Mesenchymal stem cell (in vitro differentiated cells and primary cell): ENCODE measurements around the gene PTPRD.
A peak's percentile ranks its signal among the peaks of the same experiment; 100 is the strongest.

Experiments used
- DNase-seq: peaks from one replicate; pipeline ENCODE4 v3.0.0-alpha.2; 2013
- H2AFZ ChIP-seq: one replicate; pipeline ENCODE4 v1.6.1; 2013; ENCODE audit warnings: low read depth, mild to moderate bottlenecking, control low read depth, inconsistent platforms, low read length, moderate library complexity
- H2AK5ac ChIP-seq: 2 replicates; pipeline ENCODE4 v1.6.1; 2013; ENCODE audit warnings: low read length, moderate library complexity, mild to moderate bottlenecking, inconsistent platforms; ENCODE audit not compliant: severe bottlenecking
- H2BK120ac ChIP-seq: one replicate; pipeline ENCODE4 v1.6.1; 2013; ENCODE audit warnings: low read depth, mild to moderate bottlenecking, inconsistent platforms, low read length, moderate library complexity
- H2BK12ac ChIP-seq, 2 experiments: one replicate each; pipeline ENCODE4 v1.6.1; 2013; ENCODE audit warnings: inconsistent platforms in 2 of 2, low read length in 2 of 2, mild to moderate bottlenecking in 2 of 2, moderate library complexity in 2 of 2, control low read depth in 1 of 2
- H2BK15ac ChIP-seq: one replicate; pipeline ENCODE4 v1.6.1; 2013; ENCODE audit warnings: mild to moderate bottlenecking, low read depth, inconsistent platforms; ENCODE audit not compliant: poor library complexity, severe bottlenecking
- H2BK5ac ChIP-seq: 2 replicates; pipeline ENCODE4 v1.6.1; 2013; ENCODE audit warnings: low read depth, mild to moderate bottlenecking, low read length, control low read depth, inconsistent platforms; ENCODE audit not compliant: poor library complexity, severe bottlenecking
- H3K14ac ChIP-seq, 2 experiments: one replicate each; pipeline ENCODE4 v1.6.1; 2013; ENCODE audit warnings: inconsistent platforms in 2 of 2, low read length in 2 of 2, control low read depth in 1 of 2, mild to moderate bottlenecking in 1 of 2, moderate library complexity in 1 of 2
- H3K18ac ChIP-seq, 2 experiments: one replicate each; pipeline ENCODE4 v1.6.1; 2013; ENCODE audit warnings: inconsistent platforms in 2 of 2, low read length in 2 of 2, control low read depth in 1 of 2, low read depth in 1 of 2, mild to moderate bottlenecking in 1 of 2
- H3K23ac ChIP-seq, 2 experiments: one replicate each; pipeline ENCODE4 v1.6.1; 2013; ENCODE audit warnings: inconsistent platforms in 2 of 2, low read length in 2 of 2, mild to moderate bottlenecking in 2 of 2, moderate library complexity in 2 of 2, control low read depth in 1 of 2
- H3K27ac ChIP-seq: 2 replicates; pipeline ENCODE4 v1.5.1; 2013; ENCODE audit warnings: mild to moderate bottlenecking, moderate library complexity, low read length, control low read depth, inconsistent platforms; ENCODE audit not compliant: poor library complexity, severe bottlenecking
- H3K27me3 ChIP-seq, 2 experiments: 2 replicates each; pipeline versions ENCODE4 v1.6.1 to v1.7.0; 2013; ENCODE audit warnings: low read length in 2 of 2, mild to moderate bottlenecking in 2 of 2, moderate library complexity in 2 of 2, control low read depth in 1 of 2, inconsistent platforms in 1 of 2; ENCODE audit not compliant: control insufficient read depth in 1 of 2, insufficient read depth in 1 of 2
- H3K36me3 ChIP-seq, 2 experiments: 2 replicates each; pipeline versions ENCODE4 v1.6.1 to v1.7.0; 2013; ENCODE audit warnings: low read length in 2 of 2, control low read depth in 1 of 2, inconsistent platforms in 1 of 2, low read depth in 1 of 2, mild to moderate bottlenecking in 1 of 2; ENCODE audit not compliant: insufficient read depth in 2 of 2, control insufficient read depth in 1 of 2
- H3K4ac ChIP-seq, 2 experiments: one replicate each; pipeline ENCODE4 v1.6.1; 2013; ENCODE audit warnings: inconsistent platforms in 2 of 2, low read length in 2 of 2, mild to moderate bottlenecking in 2 of 2, moderate library complexity in 2 of 2, control low read depth in 1 of 2, low read depth in 1 of 2
- H3K4me1 ChIP-seq: 2 replicates; pipeline ENCODE4 v1.6.1; 2013; ENCODE audit warnings: low read depth, low read length, control low read depth; ENCODE audit not compliant: control insufficient read depth, insufficient read depth
- H3K4me2 ChIP-seq: 2 replicates; pipeline ENCODE4 v1.6.1; 2013; ENCODE audit warnings: low read length, mild to moderate bottlenecking, inconsistent platforms; ENCODE audit not compliant: poor library complexity, severe bottlenecking
- H3K4me3 ChIP-seq, 2 experiments: 2 replicates each; pipeline versions ENCODE4 v1.5.1 to v1.7.0; 2013; ENCODE audit warnings: low read length in 2 of 2, mild to moderate bottlenecking in 2 of 2, control low read depth in 1 of 2, low read depth in 1 of 2; ENCODE audit not compliant: insufficient read depth in 1 of 2
- H3K79me1 ChIP-seq: replicated peaks from 2 replicates; pipeline ENCODE4 v1.6.1; 2013; ENCODE audit warnings: mild to moderate bottlenecking, control low read depth, low read length, inconsistent platforms; ENCODE audit not compliant: poor library complexity, severe bottlenecking
- H3K9ac ChIP-seq: 2 replicates; pipeline ENCODE4 v1.7.0; 2013; ENCODE audit warnings: mild to moderate bottlenecking, low read length, moderate library complexity
- H3K9me3 ChIP-seq: 2 replicates; pipeline ENCODE4 v1.7.0; 2013; ENCODE audit warnings: mild to moderate bottlenecking, low read length; ENCODE audit not compliant: control insufficient read depth
- H4K8ac ChIP-seq: one replicate; pipeline ENCODE4 v1.6.1; 2013; ENCODE audit warnings: inconsistent platforms, mild to moderate bottlenecking, low read length, moderate library complexity
- H4K91ac ChIP-seq: one replicate; pipeline ENCODE4 v1.6.1; 2013; ENCODE audit warnings: mild to moderate bottlenecking, low read length, inconsistent platforms
- WGBS: methylation state at CpG from one replicate; pipeline ENCODE4 v1.1.7; 2013; ENCODE audit warnings: mixed read lengths; 5-methylcytosine and 5-hydroxymethylcytosine counted together

PTPRD gene

GRCh38 chr9:9749591-9749990, 863.2 kb downstream of the PTPRD start:
- Histone ChIP-seq H3K9me3 (no peaks in the 10 kb centered on the region), H3K9ac (no peak overlapping the region), H2BK5ac (no peak overlapping the region), H3K14ac (no peak overlapping the region), H3K36me3 (no peaks in the 10 kb centered on the region), H3K4me1 (peaks cover 3% of the 10 kb centered on the region), H3K18ac (no peak overlapping the region), H2BK120ac (no peak overlapping the region), H4K91ac (no peak overlapping the region), H3K4me3 (no peak overlapping the region), H3K27me3 (no peaks in the 10 kb centered on the region), H3K23ac (no peak overlapping the region), H4K8ac (no peak overlapping the region), H2BK12ac (no peak overlapping the region), H3K27ac (no peak overlapping the region), H3K4me2 (no peak overlapping the region), H2AK5ac (no peak overlapping the region), H2BK15ac (no peak overlapping the region), H3K79me1 (no peaks in the 10 kb centered on the region), H3K4ac (no peak overlapping the region), H2AFZ (no peak overlapping the region)
- no peak for DNase-seq
- no CpG with 5 or more reads among the region's 1 CpG for WGBS

GRCh38 chr9:9747787-9748186, 865.0 kb downstream of the PTPRD start:
- no peak overlapping the region for H3K27ac ChIP-seq
- no peaks in the 10 kb centered on the region for H3K9me3 ChIP-seq
- H3K36me3 ChIP-seq = no peaks in the 10 kb centered on the region
- no peak overlapping the region for H3K14ac ChIP-seq
- peak; percentile 4 for DNase-seq
- H3K79me1 ChIP-seq = no peaks in the 10 kb centered on the region
- H3K4me2 ChIP-seq = no peak overlapping the region
- no peak overlapping the region for H2BK120ac ChIP-seq
- H3K23ac ChIP-seq = no peak overlapping the region
- H3K4me1 ChIP-seq = peaks cover 3% of the 10 kb centered on the region
- H2AFZ ChIP-seq = no peak overlapping the region
- no peak overlapping the region for H3K4ac ChIP-seq
- no peak overlapping the region for H3K9ac ChIP-seq
- no peak overlapping the region for H3K4me3 ChIP-seq
- WGBS = 43% methylated on average over 3 of the region's 4 CpGs
- H3K27me3 ChIP-seq = no peaks in the 10 kb centered on the region
- no peak overlapping the region for H2BK15ac ChIP-seq
- no peak overlapping the region for H4K91ac ChIP-seq
- H2AK5ac ChIP-seq = no peak overlapping the region
- H4K8ac ChIP-seq = no peak overlapping the region
- H3K18ac ChIP-seq = no peak overlapping the region
- H2BK12ac ChIP-seq = no peak overlapping the region
- H2BK5ac ChIP-seq = no peak overlapping the region

GRCh38 chr9:9746826-9747225, 866.0 kb downstream of the PTPRD start:
- Histone ChIP-seq H3K18ac (no peak overlapping the region), H2AK5ac (no peak overlapping the region)
- 48% methylated on average over 1 of the region's 1 CpG for WGBS

GRCh38 chr9:9743822-9744221, 869.0 kb downstream of the PTPRD start:
- Histone ChIP-seq H4K8ac (no peak overlapping the region), H2AK5ac (no peak overlapping the region), H3K9ac (no peak overlapping the region), H2BK15ac (no peak overlapping the region), H4K91ac (no peak overlapping the region), H2AFZ (no peak overlapping the region), H3K79me1 (no peaks in the 10 kb centered on the region), H3K27me3 (no peaks in the 10 kb centered on the region), H3K4me3 (no peak overlapping the region), H2BK5ac (no peak overlapping the region), H3K9me3 (no peaks in the 10 kb centered on the region), H3K4me1 (peaks cover 3% of the 10 kb centered on the region), H3K18ac (no peak overlapping the region), H2BK120ac (no peak overlapping the region), H2BK12ac (no peak overlapping the region), H3K36me3 (no peaks in the 10 kb centered on the region), H3K23ac (no peak overlapping the region), H3K4ac (no peak overlapping the region), H3K4me2 (no peak overlapping the region), H3K14ac (no peak overlapping the region), H3K27ac (no peak overlapping the region)
- no peak for DNase-seq
- WGBS = 94% methylated on average over 6 of the region's 7 CpGs

More at GRCh38 chr9:9746826-9747225, 866.0 kb downstream of the PTPRD start:
- H3K4me1 ChIP-seq = peaks cover 3% of the 10 kb centered on the region
- H3K23ac ChIP-seq = no peak overlapping the region
- no peak overlapping the region for H2BK12ac ChIP-seq
- no peak overlapping the region for H2AFZ ChIP-seq
- no peak overlapping the region for H2BK120ac ChIP-seq
- DNase-seq = no peak
- no peak overlapping the region for H4K91ac ChIP-seq
- H3K27ac ChIP-seq = no peak overlapping the region
- H3K9me3 ChIP-seq = no peaks in the 10 kb centered on the region
- H3K27me3 ChIP-seq = no peaks in the 10 kb centered on the region
- no peak overlapping the region for H3K4me3 ChIP-seq
- H3K4ac ChIP-seq = no peak overlapping the region
- no peak overlapping the region for H3K14ac ChIP-seq
- H2BK5ac ChIP-seq = no peak overlapping the region
- no peaks in the 10 kb centered on the region for H3K36me3 ChIP-seq
- no peak overlapping the region for H3K4me2 ChIP-seq
- H4K8ac ChIP-seq = no peak overlapping the region
- H3K9ac ChIP-seq = no peak overlapping the region
- no peak overlapping the region for H2BK15ac ChIP-seq
- no peaks in the 10 kb centered on the region for H3K79me1 ChIP-seq
